Measurements from ENCODE around the gene HIGD2A.

Gene HIGD2A

DNA sequence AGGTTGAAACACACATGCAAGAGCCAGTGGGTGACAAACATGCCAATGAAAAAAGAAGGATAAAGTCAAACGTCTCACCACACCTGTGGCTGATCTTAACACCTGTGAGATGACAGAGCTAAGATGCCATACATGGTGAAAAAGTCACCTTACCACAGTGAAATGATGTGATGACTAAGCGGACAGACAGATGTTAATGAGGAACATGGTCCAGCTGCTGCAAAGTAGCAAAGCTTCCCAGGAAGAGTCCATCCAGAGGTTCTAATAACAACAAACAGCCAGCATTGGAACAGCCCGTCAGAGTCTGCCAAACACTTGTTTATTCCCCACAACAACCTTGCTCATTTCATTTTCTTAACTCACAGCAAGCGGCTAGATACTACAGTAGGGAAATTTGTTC is 28.9 kb upstream of the HIGD2A start:
- H3K9me3 ChIP-seq = no peaks in the 10 kb centered on the region
- no peaks in the 10 kb centered on the region for H3K27me3 ChIP-seq
- peaks cover 9 to 23% (median 19%) of the 10 kb centered on the region in 3 donors for H3K36me3 ChIP-seq
- no peak overlapping the region for H3K4me3 ChIP-seq
- peak in 1 of 2 donors; percentile 3 for DNase-seq
- TF ChIP-seq CTCF (IDR thresholded peaks at IDR 0.05) = no peak
- H3K27ac ChIP-seq = no peak overlapping the region
- intact Hi-C loops (cut with DNase I; ENCODE audit: low total_unique reads) = no loop called here
- H3K4me1 ChIP-seq = peaks cover 0 to 20% (median 6%) of the 10 kb centered on the region in 4 donors

- Histone ChIP-seq H3K27ac (peak overlapping the region; percentile 79 to 85), H3K4me3 (peak overlapping the region; percentile 84 to 90), H3K9me3 (no peaks in the 10 kb centered on the region), H3K27me3 (no peaks in the 10 kb centered on the region), H3K4me1 (peaks cover 0 to 26% (median 10%) of the 10 kb centered on the region in 4 donors), H3K36me3 (peaks cover 4 to 19% (median 6%) of the 10 kb centered on the region in 3 donors)
- no peak for DNase-seq
- no peak for TF ChIP-seq CTCF (IDR thresholded peaks at IDR 0.05)
- intact Hi-C loops (cut with DNase I; ENCODE audit: low total_unique reads) = no loop called here
These were observed 27.6 kb upstream of the HIGD2A start for GRCh38 chr5:176360894-176361436.

GRCh38 chr5:176361437-176362232 is 26.9 kb upstream of the HIGD2A start, which contains the start of gene KIAA1191:
TSS of gene KIAA1191 (minus strand) at chr5:176361764. CDS start at chr5:176359508, 2,256 bp downstream.
- peak within 1 kb of the TSS; percentile 79 to 85 for H3K27ac ChIP-seq
- H3K27me3 ChIP-seq = no peaks in the 10 kb centered on the region
- intact Hi-C loops (cut with DNase I; ENCODE audit: low total_unique reads) = no loop called here
- peaks cover 0 to 33% (median 13%) of the 10 kb centered on the region in 4 donors for H3K4me1 ChIP-seq
- peak; percentile 94 to 96 for DNase-seq
- H3K36me3 ChIP-seq = peaks cover 0 to 13% (median 4%) of the 10 kb centered on the region in 3 donors
- no peaks in the 10 kb centered on the region for H3K9me3 ChIP-seq
- peak within 1 kb of the TSS; percentile 84 to 90 for H3K4me3 ChIP-seq
- no peak for TF ChIP-seq CTCF (IDR thresholded peaks at IDR 0.05)

- TF ChIP-seq CTCF (IDR thresholded peaks at IDR 0.05) = no peak
- DNase-seq = no peak
- intact Hi-C loops (cut with DNase I; ENCODE audit: low total_unique reads) = no loop called here
- peak overlapping the region; percentile 84 to 90 for H3K4me3 ChIP-seq
- H3K4me1 ChIP-seq = peaks cover 0 to 33% (median 14%) of the 10 kb centered on the region in 4 donors
- H3K27me3 ChIP-seq = no peaks in the 10 kb centered on the region
- peak overlapping the region; percentile 79 to 85 for H3K27ac ChIP-seq
- peaks cover 0 to 13% (median 4%) of the 10 kb centered on the region in 3 donors for H3K36me3 ChIP-seq
- H3K9me3 ChIP-seq = no peaks in the 10 kb centered on the region
These were observed 26.4 kb upstream of the HIGD2A start for GRCh38 chr5:176362233-176362490.

DNA sequence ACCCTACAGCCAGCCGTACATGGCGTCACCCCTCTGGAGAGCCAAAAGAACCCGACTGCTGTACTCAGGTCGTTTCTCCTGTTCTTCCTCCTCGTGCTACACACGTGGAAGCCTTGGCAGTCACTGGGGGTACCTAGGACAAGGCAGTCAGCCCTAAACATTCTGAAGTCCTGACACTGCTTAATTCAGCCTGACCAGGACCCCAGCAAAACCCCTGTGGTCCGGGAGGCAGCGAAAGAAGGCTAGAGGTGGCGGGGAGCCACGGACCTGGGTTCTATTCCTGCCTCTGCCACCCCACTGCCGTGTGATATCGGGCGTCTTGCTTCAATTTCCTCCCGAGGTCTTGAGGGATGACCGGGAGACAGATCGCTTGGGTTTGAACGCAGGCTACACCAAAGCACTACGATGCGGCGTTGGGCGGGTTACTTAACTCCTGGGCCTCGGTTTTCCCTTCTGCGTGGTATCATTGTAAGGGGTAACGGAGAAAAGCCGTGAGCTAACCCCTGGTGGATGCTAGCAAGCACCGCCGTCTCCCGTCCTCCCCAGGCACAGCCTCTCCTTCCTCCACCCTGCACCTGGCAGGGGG is 23.7 kb upstream of the HIGD2A start:
- peak overlapping the region; percentile 73 to 91 for H3K27ac ChIP-seq
- H3K4me3 ChIP-seq = peak overlapping the region; percentile 78 to 98
- H3K36me3 ChIP-seq = peaks cover 16 to 25% (median 19%) of the 10 kb centered on the region in 3 donors
- H3K9me3 ChIP-seq = no peaks in the 10 kb centered on the region
- H3K4me1 ChIP-seq = peaks cover 0 to 28% (median 13%) of the 10 kb centered on the region in 4 donors
- intact Hi-C loops (cut with DNase I; ENCODE audit: low total_unique reads) = no loop called here
- no peak for TF ChIP-seq CTCF (IDR thresholded peaks at IDR 0.05)
- H3K27me3 ChIP-seq = no peaks in the 10 kb centered on the region
- DNase-seq = peak; percentile 12 to 21
